HEK293T (cell line): ENCODE results near the gene LARP1.

Experiments used
- CTCF ChIA-PET: fragments of 350-600 bp; formaldehyde crosslinking; extraction: SDS; loops from one replicate; lab custom pipeline; 2021; ENCODE audit warnings: antibody characterized with exemption, inconsistent platforms; lab: Yijun Ruan, JAX
- POLR2A ChIA-PET: fragments of 350-600 bp; formaldehyde crosslinking; extraction: SDS; loops from one replicate; lab custom pipeline; 2020; ENCODE audit warnings: antibody characterized with exemption, inconsistent platforms; lab: Yijun Ruan, JAX
- DNase-seq: peaks from one replicate; pipeline ENCODE4 v3.0.0; 2012; ENCODE audit warnings: mixed read lengths; ENCODE audit errors: extremely low spot score
- ARNT ChIP-seq: fragments of 450-650 bp; IDR thresholded peaks from 2 replicates; pipeline ENCODE4 v1.6.1; 2017; ENCODE audit warnings: mild to moderate bottlenecking
- BHLHE40 ChIP-seq: fragments of 450-650 bp; IDR thresholded peaks from 2 replicates; pipeline ENCODE4 v1.6.1; 2016; ENCODE audit warnings: mild to moderate bottlenecking, moderate library complexity, borderline replicate concordance
- CTBP1 ChIP-seq: fragments of 450-650 bp; IDR thresholded peaks from 2 replicates; pipeline ENCODE4 v1.6.1; 2016; ENCODE audit warnings: borderline replicate concordance
- ELF4 ChIP-seq: fragments of 450-650 bp; IDR thresholded peaks from 2 replicates; pipeline ENCODE4 v1.6.1; 2017; ENCODE audit warnings: antibody characterized with exemption
- FOXA1 ChIP-seq: fragments of 450-650 bp; IDR thresholded peaks from 2 replicates; pipeline ENCODE4 v1.6.1; 2016; ENCODE audit warnings: mild to moderate bottlenecking
- FOXK2 ChIP-seq: fragments of 450-650 bp; IDR thresholded peaks from 2 replicates; pipeline ENCODE4 v1.6.1; 2016; ENCODE audit warnings: mild to moderate bottlenecking
- FOXM1 ChIP-seq: fragments of 450-650 bp; IDR thresholded peaks from 2 replicates; pipeline ENCODE4 v1.6.1; 2017; ENCODE audit warnings: mild to moderate bottlenecking, borderline replicate concordance
- HDGF ChIP-seq: fragments of 450-650 bp; IDR thresholded peaks from 2 replicates; pipeline ENCODE4 v1.6.1; 2017; ENCODE audit warnings: antibody characterized with exemption, borderline replicate concordance
- L3MBTL2 ChIP-seq: fragments of 450-650 bp; conservative IDR thresholded peaks from 2 replicates; pipeline ENCODE4 v1.6.1; 2016; ENCODE audit warnings: mild to moderate bottlenecking
- LEF1 ChIP-seq: fragments of 450-650 bp; IDR thresholded peaks from 2 replicates; pipeline ENCODE4 v1.6.1; 2017; ENCODE audit warnings: mild to moderate bottlenecking, borderline replicate concordance
- NFRKB ChIP-seq: fragments of 450-650 bp; IDR thresholded peaks from 2 replicates; pipeline ENCODE4 v1.6.1; 2016; ENCODE audit warnings: mild to moderate bottlenecking, moderate library complexity
- SP1 ChIP-seq: fragments of 450-650 bp; IDR thresholded peaks from 2 replicates; pipeline ENCODE4 v1.6.1; 2017
- SUZ12 ChIP-seq: fragments of 450-650 bp; IDR thresholded peaks from 2 replicates; pipeline ENCODE4 v1.6.1; 2016; ENCODE audit warnings: mild to moderate bottlenecking
- TARDBP ChIP-seq: fragments of 450-650 bp; IDR thresholded peaks from 2 replicates; pipeline ENCODE4 v1.6.1; 2016
- ZNF384 ChIP-seq: fragments of 450-650 bp; IDR thresholded peaks from 2 replicates; pipeline ENCODE4 v1.6.1; 2016
- TF ChIP-seq, protein P1 (sequence below): fragments of 450-650 bp; IDR thresholded peaks from 2 replicates; pipeline ENCODE4 v1.6.1; 2016

LARP1 gene

DNA sequence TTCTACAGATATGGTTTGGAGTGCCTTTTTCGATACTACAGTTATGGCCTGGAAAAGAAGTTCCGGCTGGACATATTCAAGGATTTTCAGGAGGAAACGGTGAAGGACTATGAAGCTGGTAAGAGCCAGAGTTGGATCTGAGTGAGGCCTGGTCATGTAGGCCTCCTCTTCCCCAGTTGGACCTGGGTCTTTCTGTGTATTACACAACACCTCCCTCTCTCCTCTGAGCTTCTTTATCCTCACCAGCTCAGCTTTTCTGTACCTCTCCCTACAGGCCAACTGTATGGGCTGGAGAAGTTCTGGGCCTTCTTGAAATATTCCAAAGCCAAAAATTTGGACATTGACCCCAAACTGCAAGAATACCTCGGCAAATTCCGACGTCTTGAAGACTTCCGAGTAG lies 56.1 kb downstream of the LARP1 start:
- TF ChIP-seq L3MBTL2 = no peak
- no peak for TF ChIP-seq FOXK2
- TF ChIP-seq, protein P1, sequence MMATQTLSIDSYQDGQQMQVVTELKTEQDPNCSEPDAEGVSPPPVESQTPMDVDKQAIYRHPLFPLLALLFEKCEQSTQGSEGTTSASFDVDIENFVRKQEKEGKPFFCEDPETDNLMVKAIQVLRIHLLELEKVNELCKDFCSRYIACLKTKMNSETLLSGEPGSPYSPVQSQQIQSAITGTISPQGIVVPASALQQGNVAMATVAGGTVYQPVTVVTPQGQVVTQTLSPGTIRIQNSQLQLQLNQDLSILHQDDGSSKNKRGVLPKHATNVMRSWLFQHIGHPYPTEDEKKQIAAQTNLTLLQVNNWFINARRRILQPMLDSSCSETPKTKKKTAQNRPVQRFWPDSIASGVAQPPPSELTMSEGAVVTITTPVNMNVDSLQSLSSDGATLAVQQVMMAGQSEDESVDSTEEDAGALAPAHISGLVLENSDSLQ = no peak
- TF ChIP-seq ARNT = no peak
- DNase-seq = no peak
- ChIA-PET POLR2A (no interaction called here), CTCF (no interaction called here)

DNA sequence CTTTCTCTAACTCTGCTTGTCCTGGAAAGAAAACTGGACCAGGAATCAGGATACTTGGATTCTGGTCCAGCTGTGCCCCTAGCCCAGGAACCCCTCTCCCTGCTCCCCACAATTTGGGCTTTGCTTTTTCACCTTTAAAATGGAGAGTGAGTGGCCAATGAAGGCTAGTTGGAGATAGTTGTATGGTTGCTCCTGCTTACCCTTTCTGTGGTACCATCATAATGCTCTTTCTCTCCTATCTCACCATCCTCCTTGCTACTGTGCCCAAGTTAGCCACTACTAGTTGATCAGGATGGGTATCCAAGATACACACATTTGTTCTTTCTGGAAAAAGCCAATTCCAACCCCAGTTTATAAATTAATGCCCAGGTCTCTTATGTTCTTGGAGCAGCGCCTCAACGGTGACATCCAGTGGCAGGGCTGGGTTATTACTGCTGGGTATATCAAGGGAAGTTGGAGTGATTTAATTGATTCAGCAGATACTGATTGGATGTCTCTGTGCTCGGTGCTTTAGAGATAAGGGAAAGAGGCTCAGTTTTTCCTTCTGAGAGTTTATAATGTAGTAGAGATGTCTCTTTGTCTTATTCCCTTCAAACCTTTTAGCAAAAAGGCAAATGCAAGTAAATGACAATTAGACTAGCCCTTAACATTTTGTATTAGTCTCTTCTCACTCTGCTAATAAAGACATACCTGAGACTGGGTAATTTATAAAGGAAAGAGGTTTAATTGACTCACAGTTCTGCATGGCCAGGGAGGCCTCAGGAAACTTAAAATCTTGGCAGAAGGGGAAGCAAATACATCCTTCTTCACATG lies 56.7 kb downstream of the LARP1 start:
- CTCF ChIA-PET = no interaction called here
- DNase-seq = peak; percentile 75
- TF ChIP-seq HDGF = no peak
- no peak for TF ChIP-seq TARDBP
- no peak for TF ChIP-seq SP1
- no peak for TF ChIP-seq BHLHE40
- POLR2A ChIA-PET = no interaction called here

DNA sequence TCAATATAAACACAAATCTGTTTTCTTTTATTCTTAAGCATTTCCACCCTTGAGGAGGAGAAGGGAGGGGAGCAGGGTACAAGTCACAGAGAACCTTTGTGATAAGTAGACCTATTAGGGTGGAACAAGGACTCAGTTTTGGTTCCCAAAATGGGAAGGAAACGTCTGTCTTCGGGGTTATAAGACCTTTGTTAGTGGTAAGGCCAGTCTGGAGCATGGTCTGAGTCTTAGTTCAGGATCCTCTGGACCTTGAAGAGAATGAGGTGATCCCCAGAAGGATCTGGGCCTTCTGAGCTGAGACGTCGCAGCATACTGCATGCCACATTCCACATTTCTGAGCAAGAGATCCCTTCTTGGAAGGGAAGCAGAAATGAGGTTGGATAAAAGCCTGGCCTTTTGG lies 58.0 kb downstream of the LARP1 start:
- CTCF ChIA-PET = no interaction called here

DNA sequence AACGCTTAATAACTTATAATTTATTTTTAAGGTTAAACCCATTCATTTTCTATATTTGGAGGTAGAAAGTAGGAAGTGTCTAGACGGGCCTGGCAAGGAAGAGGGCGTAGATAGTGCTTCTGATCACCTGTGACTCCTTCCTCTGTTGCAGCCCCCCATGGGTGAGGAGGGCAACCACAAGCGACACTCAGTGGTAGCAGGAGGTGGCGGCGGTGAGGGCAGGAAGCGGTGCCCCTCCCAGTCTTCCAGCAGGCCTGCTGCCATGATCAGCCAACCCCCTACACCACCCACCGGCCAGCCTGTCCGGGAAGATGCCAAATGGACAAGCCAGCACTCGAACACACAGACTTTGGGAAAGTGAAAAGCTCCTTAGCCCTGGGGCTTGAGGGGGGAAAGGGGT lies 58.6 kb downstream of the LARP1 start:
- no peak for TF ChIP-seq ELF4
- TF ChIP-seq ARNT = no peak
- TF ChIP-seq SUZ12 = no peak
- TF ChIP-seq SP1 = no peak
- no peak for TF ChIP-seq NFRKB
- no peak for TF ChIP-seq TARDBP
- TF ChIP-seq HDGF = no peak
- TF ChIP-seq, protein P1 = no peak
- no peak for TF ChIP-seq FOXM1
- no peak for TF ChIP-seq L3MBTL2
- no peak for TF ChIP-seq FOXA1
- TF ChIP-seq ZNF384 = no peak
- no peak for TF ChIP-seq CTBP1
- no peak for TF ChIP-seq BHLHE40
- no peak for DNase-seq
- ChIA-PET POLR2A (no interaction called here), CTCF (interaction anchor here (0.6 kb wide), 2 partner anchors 11 to 42 kb away, joined by 3 to 4 read pairs; no protein-coding TSS in a partner anchor)

More for the DNA sequence above, 58.0 kb downstream of the LARP1 start:
- POLR2A ChIA-PET = no interaction called here
- TF ChIP-seq NFRKB (no peak), TARDBP (no peak), BHLHE40 (no peak), ELF4 (no peak), HDGF (no peak), LEF1 (no peak), L3MBTL2 (no peak)
- no peak for DNase-seq

DNA sequence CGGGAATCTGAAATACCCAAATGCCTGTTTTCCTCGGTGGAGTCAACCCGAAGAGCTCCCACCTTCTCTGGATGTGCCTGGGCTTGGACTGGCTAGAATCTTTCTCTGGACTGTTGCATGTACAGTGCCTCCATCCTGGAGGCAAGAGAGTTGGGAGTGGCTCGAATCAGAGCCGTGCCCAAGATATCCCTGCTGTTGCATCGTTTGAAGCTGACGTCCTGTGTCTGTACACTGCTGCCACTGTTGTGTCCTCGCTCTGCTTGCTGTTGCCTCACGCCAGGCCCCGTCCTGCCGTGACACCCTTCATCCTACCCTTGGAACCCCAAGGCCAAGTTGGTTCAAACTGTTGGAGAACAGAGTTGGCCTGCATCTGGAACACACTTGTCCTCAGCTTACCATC lies 59.8 kb downstream of the LARP1 start:
- TF ChIP-seq BHLHE40 = no peak
- TF ChIP-seq FOXM1 = no peak
- no peak for TF ChIP-seq ZNF384
- no peak for TF ChIP-seq HDGF
- no peak for TF ChIP-seq ARNT
- TF ChIP-seq, protein P1 = no peak
- TF ChIP-seq FOXK2 = no peak
- TF ChIP-seq SP1 = no peak
- TF ChIP-seq SUZ12 = no peak
- no peak for TF ChIP-seq NFRKB
- no peak for TF ChIP-seq FOXA1
- TF ChIP-seq CTBP1 = no peak
- no peak for TF ChIP-seq LEF1
- TF ChIP-seq TARDBP = no peak
- TF ChIP-seq ELF4 = no peak
- no peak for TF ChIP-seq L3MBTL2
- CTCF ChIA-PET = no interaction called here
- POLR2A ChIA-PET = no interaction called here
- no peak for DNase-seq

DNA sequence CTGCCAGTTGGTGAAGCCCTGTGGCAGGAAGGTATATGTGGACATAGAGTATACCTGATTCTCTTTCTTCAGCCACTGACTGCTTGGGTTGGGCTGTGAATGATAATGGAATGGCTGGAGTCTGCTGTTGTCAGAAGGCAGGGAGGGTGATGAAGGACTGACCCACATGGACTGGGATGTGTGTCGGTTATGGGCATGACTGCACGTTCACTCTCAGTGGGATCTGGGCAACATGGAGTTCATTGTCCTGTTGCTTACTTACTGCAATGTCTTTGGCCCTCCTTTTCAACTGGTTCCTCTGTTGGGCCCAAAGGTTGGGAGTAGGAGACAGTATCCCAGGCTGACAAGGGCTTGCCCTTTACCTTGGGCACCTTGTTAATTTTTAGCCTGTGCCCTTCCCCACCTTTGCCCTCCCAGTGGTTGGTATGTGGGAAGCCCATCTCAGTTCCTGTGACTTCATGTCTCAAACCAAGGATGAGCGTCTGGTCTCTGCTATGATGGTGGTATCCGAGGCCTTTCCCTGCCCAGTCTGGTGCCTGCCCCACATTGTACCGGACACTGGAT lies 60.6 kb downstream of the LARP1 start:
- ChIA-PET CTCF (no interaction called here), POLR2A (no interaction called here)

More for the DNA sequence above, 60.6 kb downstream of the LARP1 start:
- no peak for DNase-seq
- TF ChIP-seq FOXA1 (no peak), ZNF384 (no peak), TARDBP (no peak), SUZ12 (no peak)
- TF ChIP-seq, protein P1 = no peak
